ENCODE data around the gene CHST11. TPM values are rescaled to one million over a fixed set of nuclear protein-coding genes. Genes with fewer than 3 reads are reported as not detected.

CHST11 gene
- total and polyA plus RNA-seq, 2 donors from 2014 or later: 2.0 to 23.3 TPM

DNA sequence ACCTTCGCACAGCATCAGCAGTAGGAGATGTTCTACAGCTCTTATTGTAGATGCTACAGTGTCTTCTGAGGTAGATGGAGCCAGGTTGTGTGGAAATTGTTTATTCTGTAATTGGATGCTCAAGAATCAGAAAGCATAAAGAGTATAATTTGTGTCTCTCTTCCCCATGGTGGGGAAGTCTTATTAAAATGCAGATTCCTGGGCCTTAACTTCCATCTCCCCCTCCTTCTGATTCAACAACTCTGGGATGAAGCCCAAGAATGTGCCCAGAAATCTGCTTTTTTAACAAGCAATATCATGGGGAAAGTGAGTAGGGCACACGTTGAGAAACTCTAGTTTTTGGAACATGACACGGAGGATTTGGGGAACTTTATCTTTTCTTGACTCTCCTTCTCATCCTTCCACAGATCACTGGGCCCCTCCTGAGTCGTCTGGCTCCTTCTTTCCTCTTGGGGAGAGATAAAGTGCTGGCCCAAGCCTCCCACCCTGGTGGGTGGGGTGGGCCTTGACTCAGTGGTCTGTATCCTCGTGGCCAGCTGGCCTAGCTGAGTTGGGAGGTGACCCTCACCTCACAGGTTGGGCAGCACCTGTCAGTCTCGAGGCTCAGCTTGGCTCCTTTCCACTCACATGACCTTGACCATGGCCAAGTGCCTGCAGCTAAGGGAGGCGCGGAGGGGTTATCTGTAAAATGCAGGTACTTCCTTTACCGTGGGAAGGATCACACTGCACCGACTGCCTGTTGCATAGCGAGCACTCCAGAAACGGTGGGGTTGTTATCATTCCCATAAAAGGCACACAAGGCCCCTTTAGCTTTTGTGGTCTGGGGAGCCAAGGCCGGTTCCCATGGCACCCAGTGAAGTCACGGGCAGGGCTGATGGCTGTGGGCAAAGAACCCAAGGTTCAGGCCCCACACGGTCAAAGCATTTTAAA lies 141.9 kb downstream of the CHST11 start:
- FAIRE-seq (no peak), DNase-seq (no peak)
- Histone ChIP-seq H3K4me3 (ENCODE audit: low read length in 3 of 3) (no peak overlapping the region), H3K9me3 (ENCODE audit: control insufficient read depth in 2 of 3, insufficient read depth in 1 of 3, low read length in 3 of 3) (no peaks in the 10 kb centered on the region), H3K4me1 (ENCODE audit: control insufficient read depth in 2 of 3, insufficient read depth in 2 of 3, low read depth in 1 of 3, low read length in 3 of 3) (no peaks in the 10 kb centered on the region), H3K27me3 (ENCODE audit: control insufficient read depth, insufficient read depth, low read length) (no peaks in the 10 kb centered on the region), H3K27ac (ENCODE audit: low read depth in 2 of 2, low read length in 2 of 2) (no peak overlapping the region), H3K36me3 (ENCODE audit: control insufficient read depth in 2 of 3, insufficient read depth in 3 of 3, low read length in 3 of 3) (no peaks in the 10 kb centered on the region), H3K9ac (ENCODE audit: low read length in 3 of 3) (no peak overlapping the region)
- TF ChIP-seq, protein P1, sequence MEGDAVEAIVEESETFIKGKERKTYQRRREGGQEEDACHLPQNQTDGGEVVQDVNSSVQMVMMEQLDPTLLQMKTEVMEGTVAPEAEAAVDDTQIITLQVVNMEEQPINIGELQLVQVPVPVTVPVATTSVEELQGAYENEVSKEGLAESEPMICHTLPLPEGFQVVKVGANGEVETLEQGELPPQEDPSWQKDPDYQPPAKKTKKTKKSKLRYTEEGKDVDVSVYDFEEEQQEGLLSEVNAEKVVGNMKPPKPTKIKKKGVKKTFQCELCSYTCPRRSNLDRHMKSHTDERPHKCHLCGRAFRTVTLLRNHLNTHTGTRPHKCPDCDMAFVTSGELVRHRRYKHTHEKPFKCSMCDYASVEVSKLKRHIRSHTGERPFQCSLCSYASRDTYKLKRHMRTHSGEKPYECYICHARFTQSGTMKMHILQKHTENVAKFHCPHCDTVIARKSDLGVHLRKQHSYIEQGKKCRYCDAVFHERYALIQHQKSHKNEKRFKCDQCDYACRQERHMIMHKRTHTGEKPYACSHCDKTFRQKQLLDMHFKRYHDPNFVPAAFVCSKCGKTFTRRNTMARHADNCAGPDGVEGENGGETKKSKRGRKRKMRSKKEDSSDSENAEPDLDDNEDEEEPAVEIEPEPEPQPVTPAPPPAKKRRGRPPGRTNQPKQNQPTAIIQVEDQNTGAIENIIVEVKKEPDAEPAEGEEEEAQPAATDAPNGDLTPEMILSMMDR (IDR thresholded peaks at IDR 0.05; ENCODE audit: borderline replicate concordance, extremely low read depth, insufficient read depth): no peak
- intact Hi-C loops (cut with DNase I): no loop called here

DNA sequence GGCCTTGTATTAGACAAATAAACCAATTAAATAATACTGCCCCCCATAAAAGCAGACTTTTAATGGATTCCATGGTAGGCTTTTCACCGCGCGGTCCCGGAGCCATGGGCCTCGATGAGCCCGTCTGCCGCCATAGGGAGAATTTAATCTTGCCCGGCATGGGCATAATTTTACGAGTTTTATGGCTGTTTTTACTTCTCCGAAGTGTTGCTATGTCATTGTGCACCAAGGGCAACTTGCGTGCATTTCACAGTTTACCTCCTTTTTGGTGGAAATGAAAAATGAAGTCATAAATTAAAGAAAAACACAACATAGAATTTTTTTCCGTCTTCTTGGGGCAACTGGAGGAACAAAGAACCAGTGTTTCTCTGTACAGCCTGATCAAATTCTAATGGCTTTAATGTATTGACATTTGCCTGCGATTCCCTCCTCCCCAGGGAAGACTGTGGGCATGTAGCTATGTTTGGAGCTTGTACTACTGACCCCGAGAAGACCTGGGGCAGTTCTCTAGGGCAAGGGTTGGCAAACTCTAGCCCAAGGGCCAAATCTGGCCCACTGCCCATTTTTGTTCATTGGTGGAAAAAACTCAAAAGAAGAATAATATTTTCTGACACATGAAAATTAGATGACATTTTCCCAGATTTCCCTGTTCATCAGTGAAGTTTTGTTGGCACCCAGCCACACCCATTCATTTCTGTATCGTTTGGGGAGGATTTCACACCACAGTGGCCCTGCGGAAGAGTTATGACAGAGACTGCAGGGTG lies 142.7 kb downstream of the CHST11 start:
- intact Hi-C loops (cut with DNase I): no loop called here
- Histone ChIP-seq H3K36me3 (ENCODE audit: control insufficient read depth in 2 of 3, insufficient read depth in 3 of 3, low read length in 3 of 3) (no peaks in the 10 kb centered on the region), H3K27ac (ENCODE audit: low read depth in 2 of 2, low read length in 2 of 2) (no peak overlapping the region), H3K27me3 (ENCODE audit: control insufficient read depth, insufficient read depth, low read length) (no peaks in the 10 kb centered on the region), H3K4me1 (ENCODE audit: control insufficient read depth in 2 of 3, insufficient read depth in 2 of 3, low read depth in 1 of 3, low read length in 3 of 3) (no peaks in the 10 kb centered on the region), H3K9ac (ENCODE audit: low read length in 3 of 3) (no peak overlapping the region), H3K9me3 (ENCODE audit: control insufficient read depth in 2 of 3, insufficient read depth in 1 of 3, low read length in 3 of 3) (no peaks in the 10 kb centered on the region), H3K4me3 (ENCODE audit: low read length in 3 of 3) (no peak overlapping the region)
- TF ChIP-seq, protein P1 (IDR thresholded peaks at IDR 0.05; ENCODE audit: borderline replicate concordance, extremely low read depth, insufficient read depth): no peak
- no peak for FAIRE-seq
- DNase-seq: no peak

DNA sequence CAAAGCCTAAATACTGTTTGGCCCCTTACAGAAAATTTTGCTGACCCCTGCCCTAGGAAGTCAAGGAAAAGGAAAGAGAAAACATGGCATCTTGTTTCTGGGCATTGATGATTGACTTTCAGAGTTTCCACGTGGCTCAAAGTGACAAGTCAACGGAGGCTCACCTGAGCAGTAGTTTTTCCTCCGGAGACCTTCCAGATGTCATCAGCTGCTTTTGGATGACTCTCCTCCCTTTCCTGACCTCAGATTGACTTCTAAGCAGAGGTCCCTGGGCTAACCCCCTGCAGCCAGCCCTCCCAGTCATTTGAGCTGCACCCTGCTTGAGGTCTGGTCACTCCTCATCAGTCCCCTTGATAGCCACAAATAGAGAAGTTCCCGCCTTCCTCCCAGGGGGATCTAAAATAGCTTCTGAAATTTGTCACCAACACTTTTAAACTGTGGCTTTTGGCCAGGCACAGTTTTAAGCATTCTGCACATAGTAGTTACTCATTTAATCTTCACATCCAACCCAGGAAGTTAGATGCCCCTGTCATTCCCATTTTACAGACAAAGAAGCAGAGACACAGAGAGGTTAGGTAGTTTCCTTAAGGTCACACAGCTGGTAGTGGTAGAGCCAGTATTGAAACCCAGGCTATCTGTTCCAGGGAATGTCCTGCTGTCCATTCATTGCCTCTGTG lies 143.4 kb downstream of the CHST11 start:
- no peaks in the 10 kb centered on the region for H3K27me3 ChIP-seq (ENCODE audit: control insufficient read depth, insufficient read depth, low read length)
- H3K9ac ChIP-seq (ENCODE audit: low read length in 3 of 3): no peak overlapping the region
- TF ChIP-seq, protein P1 (IDR thresholded peaks at IDR 0.05; ENCODE audit: borderline replicate concordance, extremely low read depth, insufficient read depth): no peak
- FAIRE-seq: no peak
- H3K9me3 ChIP-seq (ENCODE audit: control insufficient read depth in 2 of 3, insufficient read depth in 1 of 3, low read length in 3 of 3): no peaks in the 10 kb centered on the region
- no peak overlapping the region for H3K4me3 ChIP-seq (ENCODE audit: low read length in 3 of 3)
- intact Hi-C loops (cut with DNase I): no loop called here
- no peaks in the 10 kb centered on the region for H3K36me3 ChIP-seq (ENCODE audit: control insufficient read depth in 2 of 3, insufficient read depth in 3 of 3, low read length in 3 of 3)
- DNase-seq: no peak
- no peak overlapping the region for H3K27ac ChIP-seq (ENCODE audit: low read depth in 2 of 2, low read length in 2 of 2)
- H3K4me1 ChIP-seq (ENCODE audit: control insufficient read depth in 2 of 3, insufficient read depth in 2 of 3, low read depth in 1 of 3, low read length in 3 of 3): no peaks in the 10 kb centered on the region
